ENCODE data around the gene CDC5L. TPM values are rescaled to one million over a fixed set of nuclear protein-coding genes. Genes with fewer than 3 reads are reported as not detected.

Gene CDC5L
- polyA plus RNA-seq, 1 of the 3 experiments (the other 2 are of a cell fraction), result 6.0 TPM

DNA sequence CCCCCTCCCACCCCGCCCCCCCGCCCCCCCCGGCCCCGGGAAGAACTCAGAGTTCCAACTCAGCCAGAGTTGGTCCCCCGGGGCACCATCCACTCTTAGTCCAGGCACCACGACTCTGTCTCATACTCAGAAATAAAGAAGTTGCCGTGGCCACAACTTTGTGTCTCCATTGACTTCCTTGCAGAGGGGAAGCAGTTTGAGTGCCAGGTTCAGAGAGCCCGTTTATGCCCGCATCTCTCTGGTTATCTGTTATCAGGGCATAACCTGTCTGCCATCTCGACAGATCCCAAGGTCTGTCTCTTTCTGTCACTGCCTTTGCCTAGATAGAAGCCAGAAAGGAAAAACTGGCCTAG, 605 bp downstream of the CDC5L start:
- peaks cover 14% of the 10 kb centered on the region for H3F3A ChIP-seq (replicated peaks; ENCODE audit: insufficient read depth)
- peak overlapping the region; percentile 97 for H3K4me2 ChIP-seq
- H3K4me3 ChIP-seq (ENCODE audit: low read depth in 2 of 2, low read length in 1 of 2), result peak overlapping the region; percentile 91
- 3% methylated on average over 6 of the region's 10 CpGs for WGBS (ENCODE audit: low lambda C conversion rate)
- peak overlapping the region; percentile 93 to 98; a peak in 3 of 4 replicates for H3K27ac ChIP-seq (ENCODE audit: low read depth in 2 of 2, low read length in 1 of 2)
- H3K9me2 ChIP-seq, result no peaks in the 10 kb centered on the region
- peak overlapping the region; percentile 96 for H3K9ac ChIP-seq
- no peaks in the 10 kb centered on the region for H3K9me3 ChIP-seq
- H3K79me2 ChIP-seq (ENCODE audit: insufficient read depth), result peaks cover 43% of the 10 kb centered on the region
- H4K20me1 ChIP-seq (ENCODE audit: insufficient read depth), result peaks cover 22% of the 10 kb centered on the region
- H2AFZ ChIP-seq (ENCODE audit: low read depth), result peak overlapping the region; percentile 63
- H3K4me1 ChIP-seq (ENCODE audit: control insufficient read depth in 1 of 2, insufficient read depth in 2 of 2, low read depth in 1 of 2, low read length in 1 of 2), result peaks cover 4 to 22% of the 10 kb centered on the region in 2 experiments; a peak in 3 of 4 replicates
- DNase-seq, result peak; percentile 36
- CTCF ChIA-PET, result interaction anchor here (3.1 kb wide), 1 partner anchor 9 kb away, joined by 11 read pairs; no protein-coding TSS in a partner anchor
- no peak for TF ChIP-seq RFX5 (IDR thresholded peaks at IDR 0.05; ENCODE audit: low read length)
- TF ChIP-seq ELF1 (IDR thresholded peaks at IDR 0.05), result no peak
- TF ChIP-seq, protein P1, sequence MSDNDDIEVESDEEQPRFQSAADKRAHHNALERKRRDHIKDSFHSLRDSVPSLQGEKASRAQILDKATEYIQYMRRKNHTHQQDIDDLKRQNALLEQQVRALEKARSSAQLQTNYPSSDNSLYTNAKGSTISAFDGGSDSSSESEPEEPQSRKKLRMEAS (IDR thresholded peaks at IDR 0.05; ENCODE audit: low read depth), result no peak
- TF ChIP-seq RXRA (IDR thresholded peaks at IDR 0.05; ENCODE audit: borderline replicate concordance, low read depth), result no peak
- TF ChIP-seq EZH2phosphoT487 (IDR thresholded peaks at IDR 0.05; ENCODE audit: borderline replicate concordance, low read depth), result no peak
- TF ChIP-seq, protein P2, sequence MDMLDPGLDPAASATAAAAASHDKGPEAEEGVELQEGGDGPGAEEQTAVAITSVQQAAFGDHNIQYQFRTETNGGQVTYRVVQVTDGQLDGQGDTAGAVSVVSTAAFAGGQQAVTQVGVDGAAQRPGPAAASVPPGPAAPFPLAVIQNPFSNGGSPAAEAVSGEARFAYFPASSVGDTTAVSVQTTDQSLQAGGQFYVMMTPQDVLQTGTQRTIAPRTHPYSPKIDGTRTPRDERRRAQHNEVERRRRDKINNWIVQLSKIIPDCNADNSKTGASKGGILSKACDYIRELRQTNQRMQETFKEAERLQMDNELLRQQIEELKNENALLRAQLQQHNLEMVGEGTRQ (IDR thresholded peaks at IDR 0.05; ENCODE audit: borderline replicate concordance, low read depth, low read length), result no peak
- no peak for TF ChIP-seq TAF1 (IDR thresholded peaks at IDR 0.05; ENCODE audit: borderline replicate concordance, low read depth, low read length)
- TF ChIP-seq, protein P3, sequence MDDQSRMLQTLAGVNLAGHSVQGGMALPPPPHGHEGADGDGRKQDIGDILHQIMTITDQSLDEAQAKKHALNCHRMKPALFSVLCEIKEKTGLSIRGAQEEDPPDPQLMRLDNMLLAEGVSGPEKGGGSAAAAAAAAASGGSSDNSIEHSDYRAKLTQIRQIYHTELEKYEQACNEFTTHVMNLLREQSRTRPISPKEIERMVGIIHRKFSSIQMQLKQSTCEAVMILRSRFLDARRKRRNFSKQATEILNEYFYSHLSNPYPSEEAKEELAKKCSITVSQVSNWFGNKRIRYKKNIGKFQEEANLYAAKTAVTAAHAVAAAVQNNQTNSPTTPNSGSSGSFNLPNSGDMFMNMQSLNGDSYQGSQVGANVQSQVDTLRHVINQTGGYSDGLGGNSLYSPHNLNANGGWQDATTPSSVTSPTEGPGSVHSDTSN (IDR thresholded peaks at IDR 0.05), result no peak
- no peak for TF ChIP-seq FOXM1 (IDR thresholded peaks at IDR 0.05; ENCODE audit: low read depth)
- peak in 1 of 2 experiments; percentile 31; a peak in 1 of 4 replicates for TF ChIP-seq EP300 (IDR thresholded peaks at IDR 0.05; ENCODE audit: borderline replicate concordance in 1 of 2, low read depth in 1 of 2, low read length in 1 of 2)
- TF ChIP-seq GABPA (IDR thresholded peaks at IDR 0.05; ENCODE audit: low read depth), result no peak
- no peak for TF ChIP-seq JUND (IDR thresholded peaks at IDR 0.05)
- TF ChIP-seq GATA2 (CRISPR knock-in tag; IDR thresholded peaks at IDR 0.05), result peak; percentile 60
- TF ChIP-seq RAD21 (IDR thresholded peaks at IDR 0.05; ENCODE audit: low read length), result no peak
- H3K36me3 ChIP-seq (replicated peaks in 1 of 2; ENCODE audit: control insufficient read depth in 1 of 2, insufficient read depth in 2 of 2, low read length in 1 of 2), result peaks cover 17% of the 10 kb centered on the region in 2 experiments
- POLR2A ChIA-PET, result interaction anchor here (1.0 to 1.5 kb wide), 5 partner anchors 9 to 131 kb away, joined by 3 to 6 read pairs (median 4); no protein-coding TSS in a partner anchor
- no peaks in the 10 kb centered on the region for H3K27me3 ChIP-seq (ENCODE audit: insufficient read depth)

DNA sequence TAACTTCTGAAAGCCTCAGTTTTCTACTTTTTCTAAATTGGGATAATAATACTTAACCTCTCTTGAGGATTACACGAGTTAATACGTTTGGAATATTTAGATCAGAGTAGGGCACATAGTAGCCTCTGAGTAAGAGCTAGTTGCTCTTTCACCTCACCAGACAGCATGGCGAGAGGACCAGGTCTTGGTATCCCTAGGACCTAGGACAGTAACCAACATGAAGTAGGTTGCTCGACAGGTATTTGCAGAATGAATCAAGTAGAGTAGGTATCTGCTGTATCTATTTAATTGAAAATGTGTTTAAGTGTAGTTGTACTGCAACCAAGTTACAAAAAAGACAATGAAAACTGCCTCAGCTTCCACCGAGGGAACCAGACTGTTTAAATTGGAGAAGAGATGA, 1.4 kb downstream of the CDC5L start:
- Histone ChIP-seq H3K9ac (peak overlapping the region; percentile 96; the same call in 1 of the 2 replicates), H3K9me3 (no peaks in the 10 kb centered on the region), H4K20me1 (ENCODE audit: insufficient read depth) (peaks cover 22% of the 10 kb centered on the region), H3K4me3 (ENCODE audit: low read depth in 2 of 2, low read length in 1 of 2) (peak overlapping the region; percentile 91), H3F3A (replicated peaks; ENCODE audit: insufficient read depth) (peaks cover 14% of the 10 kb centered on the region), H3K36me3 (replicated peaks in 1 of 2; ENCODE audit: control insufficient read depth in 1 of 2, insufficient read depth in 2 of 2, low read length in 1 of 2) (peaks cover 23 to 25% of the 10 kb centered on the region in 2 experiments), H3K27me3 (ENCODE audit: insufficient read depth) (no peaks in the 10 kb centered on the region), H3K4me2 (peak overlapping the region; percentile 97), H3K27ac (ENCODE audit: low read depth in 2 of 2, low read length in 1 of 2) (peak overlapping the region in 1 of 2 experiments; percentile 98; a peak in 1 of 4 replicates), H3K79me2 (ENCODE audit: insufficient read depth) (peaks cover 43% of the 10 kb centered on the region), H3K9me2 (no peaks in the 10 kb centered on the region), H2AFZ (ENCODE audit: low read depth) (no peak overlapping the region), H3K4me1 (ENCODE audit: control insufficient read depth in 1 of 2, insufficient read depth in 2 of 2, low read depth in 1 of 2, low read length in 1 of 2) (peaks cover 4 to 22% of the 10 kb centered on the region in 2 experiments; a peak in 3 of 4 replicates)
- TF ChIP-seq, protein P4, sequence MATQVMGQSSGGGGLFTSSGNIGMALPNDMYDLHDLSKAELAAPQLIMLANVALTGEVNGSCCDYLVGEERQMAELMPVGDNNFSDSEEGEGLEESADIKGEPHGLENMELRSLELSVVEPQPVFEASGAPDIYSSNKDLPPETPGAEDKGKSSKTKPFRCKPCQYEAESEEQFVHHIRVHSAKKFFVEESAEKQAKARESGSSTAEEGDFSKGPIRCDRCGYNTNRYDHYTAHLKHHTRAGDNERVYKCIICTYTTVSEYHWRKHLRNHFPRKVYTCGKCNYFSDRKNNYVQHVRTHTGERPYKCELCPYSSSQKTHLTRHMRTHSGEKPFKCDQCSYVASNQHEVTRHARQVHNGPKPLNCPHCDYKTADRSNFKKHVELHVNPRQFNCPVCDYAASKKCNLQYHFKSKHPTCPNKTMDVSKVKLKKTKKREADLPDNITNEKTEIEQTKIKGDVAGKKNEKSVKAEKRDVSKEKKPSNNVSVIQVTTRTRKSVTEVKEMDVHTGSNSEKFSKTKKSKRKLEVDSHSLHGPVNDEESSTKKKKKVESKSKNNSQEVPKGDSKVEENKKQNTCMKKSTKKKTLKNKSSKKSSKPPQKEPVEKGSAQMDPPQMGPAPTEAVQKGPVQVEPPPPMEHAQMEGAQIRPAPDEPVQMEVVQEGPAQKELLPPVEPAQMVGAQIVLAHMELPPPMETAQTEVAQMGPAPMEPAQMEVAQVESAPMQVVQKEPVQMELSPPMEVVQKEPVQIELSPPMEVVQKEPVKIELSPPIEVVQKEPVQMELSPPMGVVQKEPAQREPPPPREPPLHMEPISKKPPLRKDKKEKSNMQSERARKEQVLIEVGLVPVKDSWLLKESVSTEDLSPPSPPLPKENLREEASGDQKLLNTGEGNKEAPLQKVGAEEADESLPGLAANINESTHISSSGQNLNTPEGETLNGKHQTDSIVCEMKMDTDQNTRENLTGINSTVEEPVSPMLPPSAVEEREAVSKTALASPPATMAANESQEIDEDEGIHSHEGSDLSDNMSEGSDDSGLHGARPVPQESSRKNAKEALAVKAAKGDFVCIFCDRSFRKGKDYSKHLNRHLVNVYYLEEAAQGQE (IDR thresholded peaks at IDR 0.05; ENCODE audit: low read depth, low read length), result peak; percentile 67; the same call in 1 of the 2 replicates
- TF ChIP-seq RAD21 (IDR thresholded peaks at IDR 0.05; ENCODE audit: low read length), result no peak
- DNase-seq, result no peak
- WGBS (ENCODE audit: low lambda C conversion rate), result 36% methylated on average over 5 of the region's 5 CpGs
- POLR2A ChIA-PET, result interaction anchor here (0.5 kb wide), 1 partner anchor 21 kb away, joined by 3 read pairs; no protein-coding TSS in a partner anchor
- CTCF ChIA-PET, result interaction anchor here (1.5 kb wide), 1 partner anchor 93 kb away, joined by 3 read pairs; no protein-coding TSS in a partner anchor

Data from SK-N-SH (cell line).